GM12878 (cell line): ENCODE data around the gene DAPK3. TPM values are rescaled to one million over a fixed set of nuclear protein-coding genes. Genes with fewer than 3 reads are reported as not detected.

ENCODE experiments used
- ATAC-seq: fragments of 200-7000 bp; cut with Tn5 transposase; 3 replicates; pipeline ENCODE4 v1.9.1; 2020; ENCODE audit warnings: mild to moderate bottlenecking, moderate library complexity
- Bru-seq: library from RNA; stranded (reverse); fragments of 400-500 nt; gene quantifications from one replicate; lab custom pipeline; 2021; lab: Mats Ljungman, UMichigan
- BruChase-seq, 2 experiments: library from RNA; stranded (reverse); fragments of 400-500 nt; gene quantifications; one replicate each; lab custom pipeline; 2021; lab: Mats Ljungman, UMichigan
- BruUV-seq: library from RNA; stranded (reverse); fragments of 400-500 nt; replicated peaks from 2 replicates; lab custom pipeline; 2021; lab: Mats Ljungman, UMichigan
- CTCF ChIA-PET: fragments of 300-600 bp; sonication (Branson Sonifier 250); formaldehyde crosslinking; extraction: SDS; loops from one replicate; lab custom pipeline; 2021; ENCODE audit warnings: inconsistent platforms; lab: Yijun Ruan, JAX
- POLR2A ChIA-PET: fragments of 350-600 bp; formaldehyde crosslinking; extraction: SDS; loops from one replicate; lab custom pipeline; 2021; ENCODE audit warnings: inconsistent platforms; lab: Charles Lee
- RAD21 ChIA-PET: fragments of 300-600 bp; sonication (Branson Sonifier 250); formaldehyde crosslinking; loops from one replicate; lab custom pipeline; 2023; ENCODE audit warnings: antibody characterized with exemption; ENCODE audit not compliant: unreplicated experiment; lab: Charles Lee
- SMC1A ChIA-PET: fragments of 300-600 bp; sonication (Branson Sonifier 250); formaldehyde crosslinking; loops from one replicate; lab custom pipeline; 2023; ENCODE audit not compliant: unreplicated experiment, uncharacterized antibody; lab: Charles Lee
- DNase-seq: peaks from one replicate; pipeline ENCODE4 v3.0.0-alpha.2; 2011; ENCODE audit warnings: low read depth, low spot score
- FAIRE-seq: peaks from 3 replicates; lab custom pipeline; 2011; peaks lifted over from hg19 to GRCh38; lab: Jason Lieb, UNC
- H2AFZ ChIP-seq: 2 replicates; pipeline ENCODE4 v1.6.0; 2011; ENCODE audit warnings: low read depth, low read length, control low read depth; ENCODE audit not compliant: control insufficient read depth
- H3K27ac ChIP-seq: 2 replicates; pipeline ENCODE4 v1.5.1; 2011; ENCODE audit warnings: control low read depth; ENCODE audit not compliant: control insufficient read depth, insufficient read depth
- H3K27me3 ChIP-seq, 2 experiments: replicated peaks in 1 of 2; 2 replicates each; pipeline versions ENCODE4 v1.6.0 to v1.6.1; 2011; ENCODE audit warnings: low read length in 1 of 2; ENCODE audit not compliant: control insufficient read depth in 2 of 2, insufficient read depth in 2 of 2
- H3K36me3 ChIP-seq, 2 experiments: 2 replicates each; pipeline ENCODE4 v1.5.1; 2011; ENCODE audit warnings: low read length in 1 of 2; ENCODE audit not compliant: control insufficient read depth in 2 of 2, insufficient read depth in 2 of 2
- H3K4me1 ChIP-seq: 2 replicates; pipeline ENCODE4 v1.6.1; 2011; ENCODE audit warnings: mild to moderate bottlenecking, low read length, moderate library complexity, mixed read lengths; ENCODE audit not compliant: control insufficient read depth, insufficient read depth
- H3K4me2 ChIP-seq: 2 replicates; pipeline ENCODE4 v1.6.0; 2011; ENCODE audit warnings: control low read depth; ENCODE audit not compliant: control insufficient read depth, insufficient read depth
- H3K4me3 ChIP-seq: fragments of 200-600 bp; sonication (generic); 2 replicates; pipeline ENCODE4 v1.5.1; 2016
- H3K79me2 ChIP-seq: 2 replicates; pipeline ENCODE4 v1.6.0; 2011; ENCODE audit warnings: low read length; ENCODE audit not compliant: control insufficient read depth, insufficient read depth
- H3K9ac ChIP-seq: 2 replicates; pipeline ENCODE4 v1.8.0; 2011; ENCODE audit warnings: low read length, control low read depth, mixed read lengths; ENCODE audit not compliant: control insufficient read depth, insufficient read depth
- H3K9me3 ChIP-seq: replicated peaks from 3 replicates; pipeline ENCODE4 v1.5.1; 2011; ENCODE audit warnings: mild to moderate bottlenecking, low read length; ENCODE audit not compliant: control insufficient read depth, insufficient read depth
- H4K20me1 ChIP-seq: 2 replicates; pipeline ENCODE4 v1.6.0; 2011; ENCODE audit not compliant: control insufficient read depth, insufficient read depth
- HCFC1 ChIP-seq: fragments of 150-350 bp; IDR thresholded peaks from 2 replicates; pipeline ENCODE4 v1.6.1; 2014; ENCODE audit warnings: low read length
- MYC ChIP-seq: IDR thresholded peaks from 2 replicates; pipeline ENCODE4 v1.6.1; 2011; ENCODE audit warnings: mild to moderate bottlenecking, low read length, moderate library complexity, inconsistent platforms; ENCODE audit not compliant: insufficient read depth, insufficient replicate concordance, insufficient read length, severe bottlenecking
- NFYA ChIP-seq: IDR thresholded peaks from 2 replicates; pipeline ENCODE4 v1.6.1; 2011; ENCODE audit warnings: low read depth, mild to moderate bottlenecking, low read length, improper control_type of control experiment, borderline replicate concordance
- ZNF274 ChIP-seq: IDR thresholded peaks from one replicate; pipeline ENCODE4 v1.8.0; 2011; ENCODE audit not compliant: insufficient read length, insufficient read depth
- WGBS: methylation state at CpG from one replicate; pipeline ENCODE4 v1.1.6; 2016; ENCODE audit warnings: low lambda C conversion rate; ENCODE audit not compliant: insufficient replicate concordance, insufficient coverage; ENCODE audit errors: missing lambda C conversion rate; 5-methylcytosine and 5-hydroxymethylcytosine counted together
- in situ Hi-C: fragments of 300-500 bp; cut with MboI; formaldehyde crosslinking; loops from 9 replicates; pipeline ENCODE4 v1.14.3; 2018; ENCODE audit warnings: mixed read lengths
- intact Hi-C: fragments of 100-400 bp; cut with micrococcal nuclease; formaldehyde crosslinking; loops from one replicate; pipeline ENCODE4 v1.14.2; 2022; ENCODE audit not compliant: unreplicated experiment
- long read RNA-seq, 2 experiments: library from polyadenylated mRNA; unstranded; transcript quantifications; one replicate each; pipeline ENCODE4 v2.0.0, GENCODE V29; 2019 to 2020
- polyA minus RNA-seq, 3 experiments: library from RNA; depleted of rRNA, polyadenylated mRNA; stranded (reverse); fragments of >200 nt; gene quantifications; 2 replicates each; pipeline ENCODE4 v1.2.3, GENCODE V29; 2011
- polyA plus RNA-seq, 11 experiments: library from polyadenylated mRNA; depleted of rRNA in 4 of 11; unstranded in 6 of 11; stranded (reverse) in 5 of 11; fragments of >200 nt; fragmentation: Nextera tagmentation in 4 of 11; fragmentation: Illumina TruSeq in 1 of 11; extraction: Ambion mirVana in 4 of 11; extraction: Trizol in 1 of 11; gene quantifications; 1 replicate in 1 of 11; 2 replicates in 10 of 11; pipeline versions ENCODE4 v1.2.1 to v1.2.3, GENCODE V29; 2011 to 2016; ENCODE audit warnings: inconsistent platforms in 2 of 11, missing spikeins in 2 of 11, low read depth in 1 of 11
- total RNA-seq, 4 experiments: library from RNA; depleted of rRNA in 3 of 4; stranded (reverse); fragments of >200 nt in 3 of 4; fragmentation: Illumina TruSeq in 1 of 4; extraction: Trizol in 1 of 4; gene quantifications; 2 replicates each; pipeline versions ENCODE4 v1.2.1 to v1.2.3, GENCODE V29; 2013 to 2021
- TF ChIP-seq, protein P1 (sequence below): fragments of 450-650 bp; IDR thresholded peaks from 2 replicates; pipeline ENCODE4 v1.6.1; 2016; ENCODE audit warnings: mild to moderate bottlenecking
- TF ChIP-seq, protein P2 (sequence below): IDR thresholded peaks from 2 replicates; pipeline ENCODE4 v1.6.1; 2011; ENCODE audit warnings: borderline replicate concordance, low read depth, mild to moderate bottlenecking, moderate library complexity, mixed read lengths, low read length; ENCODE audit not compliant: insufficient read depth; ENCODE audit errors: extremely low read length
- TF ChIP-seq, protein P3 (sequence below): IDR thresholded peaks from 2 replicates; pipeline ENCODE4 v1.6.1; 2012; ENCODE audit warnings: mild to moderate bottlenecking, low read depth, low read length
- TF ChIP-seq, protein P4 (sequence below): IDR thresholded peaks from 2 replicates; pipeline ENCODE4 v1.6.1; 2011; ENCODE audit warnings: borderline replicate concordance, low read depth, mild to moderate bottlenecking, moderate library complexity, low read length; ENCODE audit not compliant: insufficient read depth, poor library complexity, severe bottlenecking

Gene DAPK3
- 40.0 and 41.8 TPM in 2 replicates for total RNA-seq (2013; cell fraction: nucleolus; rRNA removed)
- 35.5 and 39.3 TPM in 2 replicates for total RNA-seq (2014; rRNA removed)
- total RNA-seq (2014; rRNA removed; fragmentation: Illumina TruSeq; extraction: Trizol), result 12.7 and 16.5 TPM in 2 replicates
- 42.1 and 46.4 TPM in 2 replicates for total RNA-seq (2021)
- polyA plus RNA-seq (2011; ENCODE audit: low read depth), result 14.4 TPM
- 8.3 and 22.5 TPM in 2 replicates for polyA plus RNA-seq (2011; rRNA removed)
- polyA plus RNA-seq (2011; cell fraction: cytosol; rRNA removed), result 34.2 and 37.4 TPM in 2 replicates
- 39.1 and 56.5 TPM in 2 replicates for polyA plus RNA-seq (2011; cell fraction: nucleus; rRNA removed)
- 42.0 and 57.7 TPM in 2 replicates for polyA plus RNA-seq (2012)
- polyA plus RNA-seq (2014; fragmentation: Illumina TruSeq; extraction: Trizol), result 3.8 and 17.8 TPM in 2 replicates
- polyA plus RNA-seq (2014; fragmentation: Nextera tagmentation; extraction: Ambion mirVana), result under 1 TPM; 0.13 to 0.53 TPM
- polyA plus RNA-seq (2014; rRNA removed), result 45.5 and 50.6 TPM in 2 replicates
- polyA plus RNA-seq (2016; fragmentation: Nextera tagmentation; extraction: Ambion mirVana), result 10 to 100 TPM; 27.2 to 35.2 TPM
- 19.1 and 19.3 TPM in 2 replicates for polyA minus RNA-seq (2011; rRNA and poly(A)+ RNA removed)
- 11.6 and 16.3 TPM in 2 replicates for polyA minus RNA-seq (2011; cell fraction: cytosol; rRNA and poly(A)+ RNA removed)
- polyA minus RNA-seq (2011; cell fraction: nucleus; rRNA and poly(A)+ RNA removed), result 11.6 and 17.9 TPM in 2 replicates
- percentile 65 among the genes with signal in this experiment for Bru-seq, nascent RNA
- BruChase-seq, experiment 1, labeled RNA remaining after a 6-hour chase, result percentile 74 among the genes with signal in this experiment
- percentile 77 among the genes with signal in this experiment for BruChase-seq, experiment 2, labeled RNA remaining after a 2-hour chase
- long read RNA-seq, experiment 1, partial matches to known transcripts, result 1 of 27 reads
- long read RNA-seq, experiment 1, other reads (novel, unspliced or antisense), result 25 of 27 reads
- long read RNA-seq, experiment 2, partial matches to known transcripts, result 1 of 3 reads
- long read RNA-seq, experiment 2, other reads (novel, unspliced or antisense), result 1 of 3 reads

DNA sequence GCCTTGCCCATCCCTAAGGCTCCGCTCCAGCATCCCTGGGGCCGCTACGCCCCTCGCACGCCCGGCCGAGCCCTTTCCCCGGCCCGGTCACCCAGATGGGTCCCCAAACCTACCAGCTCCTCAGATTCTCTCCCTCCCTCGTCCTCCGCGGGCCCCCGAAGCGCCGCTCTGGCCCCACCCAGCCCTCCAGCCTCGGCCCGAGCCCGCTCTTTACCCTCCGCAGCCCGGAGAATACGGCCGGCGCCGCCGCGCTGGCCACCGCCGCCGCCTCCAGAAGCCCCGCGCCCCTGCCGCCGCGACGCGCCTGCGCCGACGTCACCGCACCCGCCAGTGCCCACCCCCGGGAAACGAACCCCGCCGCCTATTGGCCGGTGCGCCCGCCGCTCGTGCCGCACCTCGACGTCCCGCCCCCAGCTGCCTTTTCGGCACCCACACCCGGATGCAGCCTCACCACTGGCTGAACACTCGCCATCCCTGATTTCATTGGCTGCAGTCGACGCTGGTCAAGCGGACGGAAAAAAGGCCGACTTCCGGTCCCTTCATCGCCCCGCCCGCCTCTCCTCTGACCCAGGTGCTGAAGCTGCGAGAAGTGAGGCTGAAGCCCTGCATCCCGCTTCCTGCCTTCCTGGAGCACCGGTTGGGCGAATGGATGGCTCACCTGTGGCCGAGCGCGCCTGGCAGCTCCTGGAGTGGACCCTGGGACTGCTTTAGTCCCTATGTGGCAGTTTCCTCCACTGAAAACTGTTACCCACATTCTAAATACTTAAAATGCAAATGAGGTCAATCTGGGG, at the start of gene DAPK3:
Gene DAPK3, minus strand, starts transcription at position 292 of the 791 bp plus-strand sequence. CDS start 1,364 bp downstream, outside the sequence.
- H3K27me3 ChIP-seq, result no peaks in the 10 kb centered on the region
- H3K4me2 ChIP-seq, result peak within 1 kb of the TSS; percentile 81
- H3K36me3 ChIP-seq, result peaks cover 0 to 6% of the 10 kb centered on the region in 2 experiments; a peak in 3 of 4 replicates
- FAIRE-seq (peak; percentile 92), DNase-seq (peak; percentile 91), ATAC-seq (peak; percentile 95)
- peak within 1 kb of the TSS; percentile 90 for H3K4me3 ChIP-seq
- H3K9ac ChIP-seq, result peak within 1 kb of the TSS; percentile 89
- peak within 1 kb of the TSS; percentile 62 for H3K27ac ChIP-seq
- peaks cover 18% of the 10 kb centered on the region for H3K79me2 ChIP-seq
- ChIA-PET CTCF (interaction anchor here (0.7 to 1.6 kb wide), 4 partner anchors 10 to 382 kb away, joined by 3 to 8 read pairs (median 5); partner anchors contain the start of gene EEF2), RAD21 (interaction anchor here (0.5 to 1.5 kb wide), 5 partner anchors 14 to 408 kb away, joined by 3 to 8 read pairs (median 3); partner anchors contain the start of gene EEF2), SMC1A (interaction anchor here (1.0 to 1.8 kb wide), 3 partner anchors 15 to 18 kb away, joined by 3 to 9 read pairs (median 4); partner anchors contain the start of gene EEF2), POLR2A (interaction anchor here (0.6 to 3.3 kb wide), 8 partner anchors 12 to 386 kb away, joined by 3 to 12 read pairs (median 4); partner anchors contain the start of gene EEF2)
- H4K20me1 ChIP-seq, result peaks cover 4% of the 10 kb centered on the region; the same call in 1 of the 2 replicates
- H3K4me1 ChIP-seq, result peaks cover 3% of the 10 kb centered on the region
- in situ Hi-C loops, result no loop called here
- H2AFZ ChIP-seq, result peak within 1 kb of the TSS; percentile 81
- H3K9me3 ChIP-seq, result no peaks in the 10 kb centered on the region
- intact Hi-C loops, result no loop called here
- BruUV-seq, result no TSS peak
- WGBS, result 2% methylated on average over 35 of the region's 73 CpGs
- TF ChIP-seq ZNF274 (no peak), HCFC1 (peak; percentile 46), NFYA (peak; percentile 22; the same call in 1 of the 2 replicates), MYC (no peak)
- TF ChIP-seq, protein P1, sequence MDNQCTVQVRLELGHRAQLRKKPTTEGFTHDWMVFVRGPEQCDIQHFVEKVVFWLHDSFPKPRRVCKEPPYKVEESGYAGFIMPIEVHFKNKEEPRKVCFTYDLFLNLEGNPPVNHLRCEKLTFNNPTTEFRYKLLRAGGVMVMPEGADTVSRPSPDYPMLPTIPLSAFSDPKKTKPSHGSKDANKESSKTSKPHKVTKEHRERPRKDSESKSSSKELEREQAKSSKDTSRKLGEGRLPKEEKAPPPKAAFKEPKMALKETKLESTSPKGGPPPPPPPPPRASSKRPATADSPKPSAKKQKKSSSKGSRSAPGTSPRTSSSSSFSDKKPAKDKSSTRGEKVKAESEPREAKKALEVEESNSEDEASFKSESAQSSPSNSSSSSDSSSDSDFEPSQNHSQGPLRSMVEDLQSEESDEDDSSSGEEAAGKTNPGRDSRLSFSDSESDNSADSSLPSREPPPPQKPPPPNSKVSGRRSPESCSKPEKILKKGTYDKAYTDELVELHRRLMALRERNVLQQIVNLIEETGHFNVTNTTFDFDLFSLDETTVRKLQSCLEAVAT, result no peak
- TF ChIP-seq, protein P2, sequence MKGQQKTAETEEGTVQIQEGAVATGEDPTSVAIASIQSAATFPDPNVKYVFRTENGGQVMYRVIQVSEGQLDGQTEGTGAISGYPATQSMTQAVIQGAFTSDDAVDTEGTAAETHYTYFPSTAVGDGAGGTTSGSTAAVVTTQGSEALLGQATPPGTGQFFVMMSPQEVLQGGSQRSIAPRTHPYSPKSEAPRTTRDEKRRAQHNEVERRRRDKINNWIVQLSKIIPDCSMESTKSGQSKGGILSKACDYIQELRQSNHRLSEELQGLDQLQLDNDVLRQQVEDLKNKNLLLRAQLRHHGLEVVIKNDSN, result no peak
- TF ChIP-seq, protein P3, sequence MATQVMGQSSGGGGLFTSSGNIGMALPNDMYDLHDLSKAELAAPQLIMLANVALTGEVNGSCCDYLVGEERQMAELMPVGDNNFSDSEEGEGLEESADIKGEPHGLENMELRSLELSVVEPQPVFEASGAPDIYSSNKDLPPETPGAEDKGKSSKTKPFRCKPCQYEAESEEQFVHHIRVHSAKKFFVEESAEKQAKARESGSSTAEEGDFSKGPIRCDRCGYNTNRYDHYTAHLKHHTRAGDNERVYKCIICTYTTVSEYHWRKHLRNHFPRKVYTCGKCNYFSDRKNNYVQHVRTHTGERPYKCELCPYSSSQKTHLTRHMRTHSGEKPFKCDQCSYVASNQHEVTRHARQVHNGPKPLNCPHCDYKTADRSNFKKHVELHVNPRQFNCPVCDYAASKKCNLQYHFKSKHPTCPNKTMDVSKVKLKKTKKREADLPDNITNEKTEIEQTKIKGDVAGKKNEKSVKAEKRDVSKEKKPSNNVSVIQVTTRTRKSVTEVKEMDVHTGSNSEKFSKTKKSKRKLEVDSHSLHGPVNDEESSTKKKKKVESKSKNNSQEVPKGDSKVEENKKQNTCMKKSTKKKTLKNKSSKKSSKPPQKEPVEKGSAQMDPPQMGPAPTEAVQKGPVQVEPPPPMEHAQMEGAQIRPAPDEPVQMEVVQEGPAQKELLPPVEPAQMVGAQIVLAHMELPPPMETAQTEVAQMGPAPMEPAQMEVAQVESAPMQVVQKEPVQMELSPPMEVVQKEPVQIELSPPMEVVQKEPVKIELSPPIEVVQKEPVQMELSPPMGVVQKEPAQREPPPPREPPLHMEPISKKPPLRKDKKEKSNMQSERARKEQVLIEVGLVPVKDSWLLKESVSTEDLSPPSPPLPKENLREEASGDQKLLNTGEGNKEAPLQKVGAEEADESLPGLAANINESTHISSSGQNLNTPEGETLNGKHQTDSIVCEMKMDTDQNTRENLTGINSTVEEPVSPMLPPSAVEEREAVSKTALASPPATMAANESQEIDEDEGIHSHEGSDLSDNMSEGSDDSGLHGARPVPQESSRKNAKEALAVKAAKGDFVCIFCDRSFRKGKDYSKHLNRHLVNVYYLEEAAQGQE, result peak; percentile 91
- TF ChIP-seq, protein P4, sequence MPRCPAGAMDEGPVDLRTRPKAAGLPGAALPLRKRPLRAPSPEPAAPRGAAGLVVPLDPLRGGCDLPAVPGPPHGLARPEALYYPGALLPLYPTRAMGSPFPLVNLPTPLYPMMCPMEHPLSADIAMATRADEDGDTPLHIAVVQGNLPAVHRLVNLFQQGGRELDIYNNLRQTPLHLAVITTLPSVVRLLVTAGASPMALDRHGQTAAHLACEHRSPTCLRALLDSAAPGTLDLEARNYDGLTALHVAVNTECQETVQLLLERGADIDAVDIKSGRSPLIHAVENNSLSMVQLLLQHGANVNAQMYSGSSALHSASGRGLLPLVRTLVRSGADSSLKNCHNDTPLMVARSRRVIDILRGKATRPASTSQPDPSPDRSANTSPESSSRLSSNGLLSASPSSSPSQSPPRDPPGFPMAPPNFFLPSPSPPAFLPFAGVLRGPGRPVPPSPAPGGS, result no peak
